HepG2 (cell line): ENCODE results near the gene ABCB10.

ENCODE experiments used
- GABPA ChIP-seq, 2 experiments: IDR thresholded peaks; 2 replicates each; pipeline ENCODE4 v1.6.1; 2011 to 2016; ENCODE audit warnings: low read depth in 2 of 2, low read length in 1 of 2, missing biosample characterization in 1 of 2, missing genetic modification characterization in 1 of 2
- MED1 ChIP-seq: sonication (generic); formaldehyde crosslinking; IDR thresholded peaks from 2 replicates; pipeline ENCODE4 v1.4.0; 2020; ENCODE audit warnings: missing genetic modification reagents
- MYNN ChIP-seq: sonication (generic); formaldehyde crosslinking; IDR thresholded peaks from 2 replicates; pipeline ENCODE4 v1.4.0; 2020; ENCODE audit warnings: mild to moderate bottlenecking, low read depth, missing genetic modification reagents
- SALL2 ChIP-seq: sonication (generic); formaldehyde crosslinking; IDR thresholded peaks from 2 replicates; pipeline ENCODE4 v1.8.1; 2023; ENCODE audit warnings: mild to moderate bottlenecking, missing genetic modification reagents, inconsistent platforms
- XBP1 ChIP-seq: sonication (generic); formaldehyde crosslinking; IDR thresholded peaks from 2 replicates; pipeline ENCODE4 v1.5.0; 2020; ENCODE audit warnings: missing genetic modification reagents
- ZNF674 ChIP-seq: sonication (generic); formaldehyde crosslinking; IDR thresholded peaks from 2 replicates; pipeline ENCODE4 v1.5.0; 2020; ENCODE audit warnings: low read depth, mild to moderate bottlenecking, missing genetic modification reagents

DNA sequence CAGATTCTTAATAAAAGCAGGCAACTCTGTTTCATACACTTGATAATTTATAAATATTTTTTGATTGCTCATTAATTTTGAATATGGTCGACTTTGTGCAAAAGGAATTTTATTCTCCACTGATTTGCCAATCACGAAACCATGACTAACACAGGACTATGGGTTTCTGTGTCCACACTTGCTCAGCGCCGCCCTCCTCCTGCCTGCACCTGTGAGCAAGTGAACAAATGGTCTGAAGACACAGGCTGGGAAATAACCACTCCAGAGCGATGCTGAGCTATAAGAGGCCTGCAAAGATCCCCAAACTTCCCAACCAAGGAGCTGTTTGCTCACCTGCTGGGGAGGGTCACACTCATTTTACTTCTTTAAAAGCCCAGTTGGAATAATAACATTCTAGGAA lies 19.6 kb downstream of the ABCB10 start:
- TF ChIP-seq MYNN (CRISPR knock-in tag) (no peak), GABPA (IDR thresholded peaks at IDR 0.05; ENCODE audit: low read depth, low read length) (no peak), GABPA (CRISPR knock-in tag; IDR thresholded peaks at IDR 0.05; ENCODE audit: low read depth) (no peak), ZNF674 (no peak), XBP1 (CRISPR knock-in tag) (no peak), SALL2 (CRISPR knock-in tag) (no peak), MED1 (CRISPR knock-in tag) (no peak)
